HepG2 (cell line): ENCODE results near the gene NVL. TPM values are rescaled to one million over a fixed set of nuclear protein-coding genes. Genes with fewer than 3 reads are reported as not detected.
A peak's percentile ranks its signal among the peaks of the same experiment; 100 is the strongest.

Source experiments
- ARNT2 ChIP-seq: sonication (generic); formaldehyde crosslinking; IDR thresholded peaks from 2 replicates; pipeline ENCODE4 v1.8.0; 2022; ENCODE audit warnings: mild to moderate bottlenecking, low read depth, missing genetic modification reagents, moderate library complexity
- BHLHE40 ChIP-seq: IDR thresholded peaks from 2 replicates; pipeline ENCODE4 v1.6.1; 2011; ENCODE audit warnings: low read length, improper control_type of control experiment
- PAX8 ChIP-seq: sonication (generic); formaldehyde crosslinking; IDR thresholded peaks from 2 replicates; pipeline ENCODE4 v1.8.0; 2022; ENCODE audit warnings: mild to moderate bottlenecking, missing genetic modification reagents, borderline replicate concordance
- SNAI1 ChIP-seq: sonication (generic); formaldehyde crosslinking; IDR thresholded peaks from 2 replicates; pipeline ENCODE4 v1.5.0; 2020; ENCODE audit warnings: mild to moderate bottlenecking, missing genetic modification reagents, borderline replicate concordance
- polyA plus RNA-seq, 8 experiments: library from polyadenylated mRNA; depleted of rRNA in 3 of 8; stranded (reverse) in 7 of 8; unstranded in 1 of 8; fragments of >200 nt; fragmentation: Illumina TruSeq in 4 of 8; extraction: Trizol in 4 of 8; gene quantifications; 2 replicates each; pipeline versions ENCODE4 v1.2.1 to v1.2.3, GENCODE V29; 2011 to 2016; ENCODE audit warnings: low read depth in 4 of 8, missing spikeins in 1 of 8, mixed read lengths in 1 of 8; ENCODE audit not compliant: insufficient read depth in 1 of 8
- total RNA-seq, 5 experiments: library from RNA; depleted of rRNA; stranded (reverse); fragments of >200 nt; fragmentation: Illumina TruSeq; extraction: Trizol; gene quantifications; 2 replicates each; pipeline ENCODE4 v1.2.3, GENCODE V29; 2016; ENCODE audit warnings: low read depth in 1 of 5
- TF ChIP-seq, protein P1 (sequence below): sonication (generic); formaldehyde crosslinking; IDR thresholded peaks from 2 replicates; pipeline ENCODE4 v1.9.0; 2021; ENCODE audit warnings: missing genetic modification reagents, mild to moderate bottlenecking, borderline replicate concordance
- TF ChIP-seq, protein P2 (sequence below): sonication (generic); formaldehyde crosslinking; IDR thresholded peaks from 2 replicates; pipeline ENCODE4 v1.5.1; 2020; ENCODE audit warnings: mild to moderate bottlenecking, missing genetic modification reagents
- TF ChIP-seq, protein P3 (sequence below): conservative IDR thresholded peaks from 2 replicates; pipeline ENCODE4 v1.6.1; 2018; ENCODE audit warnings: missing genetic modification reagents
- TF ChIP-seq, protein P4 (sequence below): sonication (generic); formaldehyde crosslinking; IDR thresholded peaks from 2 replicates; pipeline ENCODE4 v1.5.0; 2020; ENCODE audit warnings: missing genetic modification reagents
- TF ChIP-seq, protein P5 (sequence below): sonication (generic); formaldehyde crosslinking; IDR thresholded peaks from one replicate; pipeline ENCODE4 v1.5.1; 2020; ENCODE audit warnings: mild to moderate bottlenecking, missing genetic modification reagents; ENCODE audit errors: not compliant biosample characterization

The NVL gene
- total and polyA plus RNA-seq, 2 of the 13 experiments (the other 11 are each of a cell fraction or from before 2014, with no cell fraction given): 8.3 to 21.0 TPM

DNA sequence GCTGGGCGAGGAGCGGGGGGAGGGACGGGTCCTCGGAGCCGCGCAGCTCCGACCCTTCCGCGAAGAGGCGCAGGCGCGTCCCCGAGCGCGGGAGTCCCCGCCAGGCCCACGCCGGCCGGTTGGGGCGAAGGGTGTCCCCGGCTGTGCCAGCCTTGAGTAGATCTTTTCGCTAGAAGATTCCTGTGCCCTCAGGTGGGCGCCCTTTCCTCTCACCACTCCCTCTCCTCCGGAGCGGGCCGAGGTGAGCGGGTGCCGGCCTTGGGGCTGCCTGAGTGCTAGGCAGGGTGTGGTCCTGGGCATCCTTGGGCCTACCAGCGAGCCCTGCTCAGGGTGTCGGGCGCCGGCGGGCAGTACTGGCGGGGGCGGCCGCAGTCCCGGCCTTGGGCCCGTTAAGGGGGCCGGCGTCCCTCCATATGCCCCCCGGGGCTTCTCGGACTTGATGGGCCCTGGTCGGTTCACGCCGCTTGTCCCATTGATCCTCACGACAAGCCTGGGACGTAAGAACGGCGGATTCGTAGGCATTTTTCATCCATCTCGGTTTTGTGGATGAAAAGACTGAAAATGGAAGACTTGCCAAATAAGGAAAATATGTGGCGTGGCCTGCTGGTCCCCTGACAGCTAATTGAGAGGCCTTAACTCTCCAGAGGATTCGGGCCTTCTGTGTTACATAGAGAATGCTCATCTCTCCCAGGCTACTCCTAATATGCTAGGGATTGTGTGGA is 146.2 kb downstream of the NVL start (continued):
- TF ChIP-seq SNAI1 (CRISPR knock-in tag) (0 out of 2 replicates have a peak, but pooled peaks have one; percentile 23), BHLHE40 (no peak), PAX8 (CRISPR knock-in tag) (0 out of 2 replicates have a peak, but pooled peaks have one; percentile 26), ARNT2 (CRISPR knock-in tag) (peak; percentile 83; the same call in 1 of the 2 replicates)
- TF ChIP-seq, protein P1, sequence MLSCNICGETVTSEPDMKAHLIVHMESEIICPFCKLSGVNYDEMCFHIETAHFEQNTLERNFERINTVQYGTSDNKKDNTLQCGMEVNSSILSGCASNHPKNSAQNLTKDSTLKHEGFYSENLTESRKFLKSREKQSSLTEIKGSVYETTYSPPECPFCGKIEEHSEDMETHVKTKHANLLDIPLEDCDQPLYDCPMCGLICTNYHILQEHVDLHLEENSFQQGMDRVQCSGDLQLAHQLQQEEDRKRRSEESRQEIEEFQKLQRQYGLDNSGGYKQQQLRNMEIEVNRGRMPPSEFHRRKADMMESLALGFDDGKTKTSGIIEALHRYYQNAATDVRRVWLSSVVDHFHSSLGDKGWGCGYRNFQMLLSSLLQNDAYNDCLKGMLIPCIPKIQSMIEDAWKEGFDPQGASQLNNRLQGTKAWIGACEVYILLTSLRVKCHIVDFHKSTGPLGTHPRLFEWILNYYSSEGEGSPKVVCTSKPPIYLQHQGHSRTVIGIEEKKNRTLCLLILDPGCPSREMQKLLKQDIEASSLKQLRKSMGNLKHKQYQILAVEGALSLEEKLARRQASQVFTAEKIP (CRISPR knock-in tag): no peak
- TF ChIP-seq, protein P2, sequence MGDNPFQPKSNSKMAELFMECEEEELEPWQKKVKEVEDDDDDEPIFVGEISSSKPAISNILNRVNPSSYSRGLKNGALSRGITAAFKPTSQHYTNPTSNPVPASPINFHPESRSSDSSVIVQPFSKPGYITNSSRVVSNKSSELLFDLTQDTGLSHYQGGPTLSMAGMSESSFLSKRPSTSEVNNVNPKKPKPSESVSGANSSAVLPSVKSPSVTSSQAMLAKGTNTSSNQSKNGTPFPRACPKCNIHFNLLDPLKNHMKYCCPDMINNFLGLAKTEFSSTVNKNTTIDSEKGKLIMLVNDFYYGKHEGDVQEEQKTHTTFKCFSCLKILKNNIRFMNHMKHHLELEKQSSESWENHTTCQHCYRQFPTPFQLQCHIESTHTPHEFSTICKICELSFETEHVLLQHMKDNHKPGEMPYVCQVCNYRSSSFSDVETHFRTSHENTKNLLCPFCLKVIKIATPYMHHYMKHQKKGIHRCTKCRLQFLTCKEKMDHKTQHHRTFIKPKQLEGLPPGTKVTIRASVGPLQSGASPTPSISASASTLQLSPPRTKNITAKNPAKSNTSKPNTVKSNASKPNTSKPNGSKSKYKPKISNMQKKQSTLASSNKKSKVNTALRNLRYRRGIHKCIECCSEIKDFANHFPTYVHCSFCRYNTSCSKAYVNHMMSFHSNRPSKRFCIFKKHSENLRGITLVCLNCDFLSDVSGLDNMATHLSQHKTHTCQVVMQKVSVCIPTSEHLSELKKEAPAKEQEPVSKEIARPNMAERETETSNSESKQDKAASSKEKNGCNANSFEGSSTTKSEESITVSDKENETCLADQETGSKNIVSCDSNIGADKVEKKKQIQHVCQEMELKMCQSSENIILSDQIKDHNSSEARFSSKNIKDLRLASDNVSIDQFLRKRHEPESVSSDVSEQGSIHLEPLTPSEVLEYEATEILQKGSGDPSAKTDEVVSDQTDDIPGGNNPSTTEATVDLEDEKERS: 0 out of 2 replicates have a peak, but pooled peaks have one; percentile 51
- TF ChIP-seq, protein P3, sequence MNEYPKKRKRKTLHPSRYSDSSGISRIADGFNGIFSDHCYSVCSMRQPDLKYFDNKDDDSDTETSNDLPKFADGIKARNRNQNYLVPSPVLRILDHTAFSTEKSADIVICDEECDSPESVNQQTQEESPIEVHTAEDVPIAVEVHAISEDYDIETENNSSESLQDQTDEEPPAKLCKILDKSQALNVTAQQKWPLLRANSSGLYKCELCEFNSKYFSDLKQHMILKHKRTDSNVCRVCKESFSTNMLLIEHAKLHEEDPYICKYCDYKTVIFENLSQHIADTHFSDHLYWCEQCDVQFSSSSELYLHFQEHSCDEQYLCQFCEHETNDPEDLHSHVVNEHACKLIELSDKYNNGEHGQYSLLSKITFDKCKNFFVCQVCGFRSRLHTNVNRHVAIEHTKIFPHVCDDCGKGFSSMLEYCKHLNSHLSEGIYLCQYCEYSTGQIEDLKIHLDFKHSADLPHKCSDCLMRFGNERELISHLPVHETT: no peak
- TF ChIP-seq, protein P4, sequence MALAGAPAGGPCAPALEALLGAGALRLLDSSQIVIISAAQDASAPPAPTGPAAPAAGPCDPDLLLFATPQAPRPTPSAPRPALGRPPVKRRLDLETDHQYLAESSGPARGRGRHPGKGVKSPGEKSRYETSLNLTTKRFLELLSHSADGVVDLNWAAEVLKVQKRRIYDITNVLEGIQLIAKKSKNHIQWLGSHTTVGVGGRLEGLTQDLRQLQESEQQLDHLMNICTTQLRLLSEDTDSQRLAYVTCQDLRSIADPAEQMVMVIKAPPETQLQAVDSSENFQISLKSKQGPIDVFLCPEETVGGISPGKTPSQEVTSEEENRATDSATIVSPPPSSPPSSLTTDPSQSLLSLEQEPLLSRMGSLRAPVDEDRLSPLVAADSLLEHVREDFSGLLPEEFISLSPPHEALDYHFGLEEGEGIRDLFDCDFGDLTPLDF (CRISPR knock-in tag): 0 out of 2 replicates have a peak, but pooled peaks have one; percentile 49
- TF ChIP-seq, protein P5, sequence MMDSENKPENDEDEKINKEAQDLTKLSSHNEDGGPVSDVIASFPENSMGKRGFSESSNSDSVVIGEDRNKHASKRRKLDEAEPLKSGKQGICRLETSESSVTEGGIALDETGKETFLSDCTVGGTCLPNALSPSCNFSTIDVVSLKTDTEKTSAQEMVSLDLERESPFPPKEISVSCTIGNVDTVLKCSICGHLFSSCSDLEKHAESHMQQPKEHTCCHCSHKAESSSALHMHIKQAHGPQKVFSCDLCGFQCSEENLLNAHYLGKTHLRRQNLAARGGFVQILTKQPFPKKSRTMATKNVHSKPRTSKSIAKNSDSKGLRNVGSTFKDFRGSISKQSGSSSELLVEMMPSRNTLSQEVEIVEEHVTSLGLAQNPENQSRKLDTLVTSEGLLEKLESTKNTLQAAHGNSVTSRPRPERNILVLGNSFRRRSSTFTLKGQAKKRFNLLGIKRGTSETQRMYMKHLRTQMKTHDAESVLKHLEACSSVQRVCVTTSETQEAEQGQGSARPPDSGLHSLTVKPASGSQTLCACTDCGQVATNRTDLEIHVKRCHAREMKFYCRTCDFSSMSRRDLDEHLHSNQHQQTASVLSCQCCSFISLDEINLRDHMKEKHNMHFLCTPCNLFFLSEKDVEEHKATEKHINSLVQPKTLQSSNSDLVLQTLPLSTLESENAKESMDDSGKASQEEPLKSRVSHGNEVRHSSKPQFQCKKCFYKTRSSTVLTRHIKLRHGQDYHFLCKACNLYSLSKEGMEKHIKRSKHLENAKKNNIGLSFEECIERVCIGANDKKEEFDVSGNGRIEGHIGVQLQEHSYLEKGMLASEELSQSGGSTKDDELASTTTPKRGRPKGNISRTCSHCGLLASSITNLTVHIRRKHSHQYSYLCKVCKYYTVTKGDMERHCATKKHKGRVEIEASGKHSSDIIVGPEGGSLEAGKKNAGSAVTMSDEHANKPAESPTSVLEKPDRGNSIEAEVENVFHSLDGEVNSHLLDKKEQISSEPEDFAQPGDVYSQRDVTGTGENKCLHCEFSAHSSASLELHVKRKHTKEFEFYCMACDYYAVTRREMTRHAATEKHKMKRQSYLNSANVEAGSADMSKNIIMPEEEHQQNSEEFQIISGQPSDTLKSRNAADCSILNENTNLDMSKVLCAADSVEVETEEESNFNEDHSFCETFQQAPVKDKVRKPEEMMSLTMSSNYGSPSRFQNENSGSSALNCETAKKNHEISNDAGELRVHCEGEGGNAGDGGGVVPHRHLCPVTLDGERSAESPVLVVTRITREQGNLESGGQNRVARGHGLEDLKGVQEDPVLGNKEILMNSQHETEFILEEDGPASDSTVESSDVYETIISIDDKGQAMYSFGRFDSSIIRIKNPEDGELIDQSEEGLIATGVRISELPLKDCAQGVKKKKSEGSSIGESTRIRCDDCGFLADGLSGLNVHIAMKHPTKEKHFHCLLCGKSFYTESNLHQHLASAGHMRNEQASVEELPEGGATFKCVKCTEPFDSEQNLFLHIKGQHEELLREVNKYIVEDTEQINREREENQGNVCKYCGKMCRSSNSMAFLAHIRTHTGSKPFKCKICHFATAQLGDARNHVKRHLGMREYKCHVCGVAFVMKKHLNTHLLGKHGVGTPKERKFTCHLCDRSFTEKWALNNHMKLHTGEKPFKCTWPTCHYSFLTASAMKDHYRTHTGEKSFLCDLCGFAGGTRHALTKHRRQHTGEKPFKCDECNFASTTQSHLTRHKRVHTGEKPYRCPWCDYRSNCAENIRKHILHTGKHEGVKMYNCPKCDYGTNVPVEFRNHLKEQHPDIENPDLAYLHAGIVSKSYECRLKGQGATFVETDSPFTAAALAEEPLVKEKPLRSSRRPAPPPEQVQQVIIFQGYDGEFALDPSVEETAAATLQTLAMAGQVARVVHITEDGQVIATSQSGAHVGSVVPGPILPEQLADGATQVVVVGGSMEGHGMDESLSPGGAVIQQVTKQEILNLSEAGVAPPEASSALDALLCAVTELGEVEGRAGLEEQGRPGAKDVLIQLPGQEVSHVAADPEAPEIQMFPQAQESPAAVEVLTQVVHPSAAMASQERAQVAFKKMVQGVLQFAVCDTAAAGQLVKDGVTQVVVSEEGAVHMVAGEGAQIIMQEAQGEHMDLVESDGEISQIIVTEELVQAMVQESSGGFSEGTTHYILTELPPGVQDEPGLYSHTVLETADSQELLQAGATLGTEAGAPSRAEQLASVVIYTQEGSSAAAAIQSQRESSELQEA (CRISPR knock-in tag): peak; percentile 56
